ENCODE results near the gene PTTG2. TPM values are rescaled to one million over a fixed set of nuclear protein-coding genes. Genes with fewer than 3 reads are reported as not detected.

The PTTG2 gene
- polyA plus RNA-seq, 1 donor from 2014 or later = not detected

GRCh38 chr4:37934096-37934495 lies 26.1 kb upstream of the PTTG2 start:
- no peaks in the 10 kb centered on the region for H3K79me2 ChIP-seq (replicated peaks; ENCODE audit: insufficient read depth, low read length)
- TF ChIP-seq CTCF (IDR thresholded peaks at IDR 0.05; ENCODE audit: poor library complexity, severe bottlenecking) (no peak), REST (IDR thresholded peaks at IDR 0.05; ENCODE audit: borderline replicate concordance) (no peak), EP300 (conservative IDR thresholded peaks at IDR 0.05; ENCODE audit: poor library complexity, severe bottlenecking) (no peak), EZH2 (IDR thresholded peaks at IDR 0.05; ENCODE audit: borderline replicate concordance, insufficient read depth, low read length, poor library complexity, severe bottlenecking) (no peak), SMC3 (conservative IDR thresholded peaks at IDR 0.05; ENCODE audit: poor library complexity) (no peak), MXI1 (conservative IDR thresholded peaks at IDR 0.05; ENCODE audit: poor library complexity, severe bottlenecking) (no peak), POLR2AphosphoS5 (IDR thresholded peaks at IDR 0.05) (no peak), TAF1 (IDR thresholded peaks at IDR 0.05; ENCODE audit: low read depth) (no peak)
- H3K9me2 ChIP-seq (ENCODE audit: insufficient read depth, low read length) = no peaks in the 10 kb centered on the region
- H2AFZ ChIP-seq (ENCODE audit: low read depth, low read length) = no peak overlapping the region
- H3K27me3 ChIP-seq (ENCODE audit: insufficient read depth, low read depth, low read length) = no peaks in the 10 kb centered on the region
- no peaks in the 10 kb centered on the region for H3K9me3 ChIP-seq (ENCODE audit: low read length)
- no peaks in the 10 kb centered on the region for H3K36me3 ChIP-seq (ENCODE audit: insufficient read depth, low read length)
- H3K27ac ChIP-seq (ENCODE audit: low read length) = no peak overlapping the region
- H3K9ac ChIP-seq (ENCODE audit: low read length) = no peak overlapping the region
- no peaks in the 10 kb centered on the region for H3F3A ChIP-seq (ENCODE audit: insufficient read depth, low read length, poor library complexity, severe bottlenecking)
- H3K4me3 ChIP-seq (ENCODE audit: low read length) = no peak overlapping the region
- H3K4me2 ChIP-seq (ENCODE audit: low read length) = no peak overlapping the region
- H4K20me1 ChIP-seq (ENCODE audit: insufficient read depth) = no peaks in the 10 kb centered on the region

GRCh38 chr4:37934609-37935008 lies 25.6 kb upstream of the PTTG2 start:
- no peaks in the 10 kb centered on the region for H3K36me3 ChIP-seq (ENCODE audit: insufficient read depth, low read length)
- no peak overlapping the region for H3K4me2 ChIP-seq (ENCODE audit: low read length)
- H3K9ac ChIP-seq (ENCODE audit: low read length) = no peak overlapping the region
- no peaks in the 10 kb centered on the region for H4K20me1 ChIP-seq (ENCODE audit: insufficient read depth)
- no peak for TF ChIP-seq MXI1 (conservative IDR thresholded peaks at IDR 0.05; ENCODE audit: poor library complexity, severe bottlenecking)
- no peak for TF ChIP-seq EZH2 (IDR thresholded peaks at IDR 0.05; ENCODE audit: borderline replicate concordance, insufficient read depth, low read length, poor library complexity, severe bottlenecking)
- no peak for TF ChIP-seq EP300 (conservative IDR thresholded peaks at IDR 0.05; ENCODE audit: poor library complexity, severe bottlenecking)
- TF ChIP-seq REST (IDR thresholded peaks at IDR 0.05; ENCODE audit: borderline replicate concordance) = no peak
- TF ChIP-seq POLR2AphosphoS5 (IDR thresholded peaks at IDR 0.05) = no peak
- TF ChIP-seq CTCF (IDR thresholded peaks at IDR 0.05; ENCODE audit: poor library complexity, severe bottlenecking) = no peak
- no peak for TF ChIP-seq RAD21 (conservative IDR thresholded peaks at IDR 0.05)
- no peak for TF ChIP-seq SMC3 (conservative IDR thresholded peaks at IDR 0.05; ENCODE audit: poor library complexity)
- no peak for TF ChIP-seq TAF1 (IDR thresholded peaks at IDR 0.05; ENCODE audit: low read depth)
- no peak overlapping the region for H3K4me3 ChIP-seq (ENCODE audit: low read length)
- H3K9me2 ChIP-seq (ENCODE audit: insufficient read depth, low read length) = no peaks in the 10 kb centered on the region
- no peaks in the 10 kb centered on the region for H3K79me2 ChIP-seq (replicated peaks; ENCODE audit: insufficient read depth, low read length)
- H3F3A ChIP-seq (ENCODE audit: insufficient read depth, low read length, poor library complexity, severe bottlenecking) = no peaks in the 10 kb centered on the region
- no peak overlapping the region for H3K27ac ChIP-seq (ENCODE audit: low read length)
- H2AFZ ChIP-seq (ENCODE audit: low read depth, low read length) = no peak overlapping the region
- H3K9me3 ChIP-seq (ENCODE audit: low read length) = no peaks in the 10 kb centered on the region
- no peaks in the 10 kb centered on the region for H3K27me3 ChIP-seq (ENCODE audit: insufficient read depth, low read depth, low read length)

All from neural cell (in vitro differentiated cells).